HG03175 (cell line): ENCODE measurements around the gene NNAT.
A peak's percentile ranks its signal among the peaks of the same experiment; 100 is the strongest.

ENCODE experiments used
- ATAC-seq: cut with Tn5 transposase; IDR thresholded peaks from one replicate; pipeline ENCODE4 v1.9.1; 2021; ENCODE audit warnings: mild to moderate bottlenecking, moderate library complexity; ENCODE audit not compliant: unreplicated experiment

The NNAT gene

DNA sequence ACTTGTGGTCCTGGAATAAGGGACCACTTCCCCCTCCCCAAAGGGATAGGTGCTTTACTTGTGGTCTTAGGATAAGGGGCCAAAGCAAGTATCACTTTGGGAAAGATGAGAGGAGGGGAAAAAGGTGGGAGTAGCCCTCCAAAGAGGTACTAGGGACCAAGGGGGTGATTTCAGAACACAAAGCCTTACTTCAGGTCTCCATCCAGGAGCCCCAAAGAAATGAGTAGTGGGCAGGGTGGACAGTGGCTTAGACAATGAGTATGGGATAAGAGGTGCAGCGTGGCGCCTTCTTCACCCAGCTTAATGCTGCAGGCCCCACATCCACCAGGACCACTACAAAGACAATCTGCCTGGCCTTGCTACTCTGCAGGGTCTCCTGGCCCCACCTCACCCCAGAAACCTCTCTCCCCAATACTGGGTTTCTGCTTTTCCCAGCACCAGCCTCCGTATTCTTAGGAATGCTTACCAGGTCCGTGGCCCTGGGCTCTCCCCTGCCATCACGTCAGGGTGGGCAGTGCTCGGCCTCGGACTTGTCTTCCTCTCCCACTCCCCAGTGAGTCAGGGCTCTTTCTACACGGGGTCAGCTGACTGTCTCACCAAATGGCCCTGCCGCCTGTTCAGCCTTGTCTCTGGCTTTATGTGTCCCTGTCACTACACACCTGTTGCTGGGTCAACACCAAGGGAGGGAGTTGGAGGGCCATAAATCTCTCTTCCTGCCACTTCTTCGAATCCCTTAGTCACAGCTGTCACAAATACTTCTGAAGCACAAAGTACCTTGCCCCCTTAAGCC lies 3.1 kb downstream of the NNAT start:
- no peak for ATAC-seq

DNA sequence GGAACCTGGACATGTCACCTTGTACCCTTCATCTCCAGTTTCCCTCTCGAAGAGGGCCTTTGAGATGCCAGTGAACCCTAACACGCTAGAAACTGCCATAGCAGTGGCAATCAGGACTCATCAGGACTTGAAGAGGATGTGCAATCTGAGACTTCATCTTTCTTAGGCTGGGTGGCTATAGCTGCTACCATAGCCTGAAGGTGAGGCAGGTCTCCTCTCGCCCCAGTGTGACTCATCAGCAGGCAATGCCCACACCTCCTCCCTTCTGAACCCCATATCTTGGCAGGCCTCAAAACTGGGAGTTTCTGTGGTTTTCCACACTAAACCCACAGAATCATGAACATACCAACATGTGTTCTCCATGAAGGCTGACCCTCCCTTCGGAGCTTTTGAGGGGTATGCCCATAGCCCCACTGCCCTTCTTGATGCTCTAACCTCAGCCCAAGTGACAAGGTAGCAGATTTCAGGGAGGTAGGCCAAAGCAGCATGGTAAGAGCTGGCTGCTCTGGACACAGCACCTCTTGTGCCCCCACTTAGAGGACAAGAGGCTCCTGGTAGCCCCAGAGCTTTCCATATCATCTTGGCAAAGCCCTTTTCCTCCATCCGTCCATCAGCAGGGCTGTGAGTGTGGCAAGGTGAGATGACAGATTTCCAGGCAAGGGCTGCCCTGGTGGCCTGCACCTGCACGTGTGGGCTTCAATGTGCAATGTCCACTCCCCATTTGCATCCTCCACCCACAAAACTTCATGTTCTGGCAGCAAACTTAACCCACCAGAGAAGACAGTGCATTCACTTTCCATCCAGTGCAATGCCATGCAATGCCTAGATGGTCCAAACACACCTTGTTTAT lies 4.0 kb downstream of the NNAT start:
- ATAC-seq: no peak

DNA sequence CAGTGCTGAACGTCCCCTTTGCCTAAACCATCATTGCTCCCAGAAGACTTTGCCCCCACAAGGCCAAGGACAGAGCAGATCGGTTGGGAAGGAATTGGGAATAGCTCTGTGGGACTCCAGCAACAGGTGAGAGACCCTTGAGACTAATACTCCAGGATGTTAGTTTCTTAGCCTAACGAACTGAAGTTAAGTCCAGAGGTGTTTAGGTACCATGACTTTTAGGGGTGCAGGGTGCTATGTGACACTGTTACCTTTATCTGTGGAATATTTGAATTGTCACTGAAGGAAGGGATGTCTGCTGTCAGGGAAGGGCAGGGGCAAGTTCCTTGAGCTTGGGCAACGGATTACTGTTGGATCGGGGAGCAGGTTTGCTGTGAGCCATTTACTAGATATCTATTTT lies 4.8 kb downstream of the NNAT start:
- ATAC-seq: no peak

- no peak for ATAC-seq
Observed at GRCh38 chr20:37526238-37526838, 5.3 kb downstream of the NNAT start.

GRCh38 chr20:37526839-37527637 lies 6.0 kb downstream of the NNAT start:
- peak; percentile 3 for ATAC-seq

- peak; percentile 74 for ATAC-seq
Observed at GRCh38 chr20:37527638-37528445, 6.8 kb downstream of the NNAT start, which contains the start of gene BLCAP. Gene BLCAP (minus strand): TSS chr20:37527876. CDS start chr20:37519174, 8,702 bp downstream.

DNA sequence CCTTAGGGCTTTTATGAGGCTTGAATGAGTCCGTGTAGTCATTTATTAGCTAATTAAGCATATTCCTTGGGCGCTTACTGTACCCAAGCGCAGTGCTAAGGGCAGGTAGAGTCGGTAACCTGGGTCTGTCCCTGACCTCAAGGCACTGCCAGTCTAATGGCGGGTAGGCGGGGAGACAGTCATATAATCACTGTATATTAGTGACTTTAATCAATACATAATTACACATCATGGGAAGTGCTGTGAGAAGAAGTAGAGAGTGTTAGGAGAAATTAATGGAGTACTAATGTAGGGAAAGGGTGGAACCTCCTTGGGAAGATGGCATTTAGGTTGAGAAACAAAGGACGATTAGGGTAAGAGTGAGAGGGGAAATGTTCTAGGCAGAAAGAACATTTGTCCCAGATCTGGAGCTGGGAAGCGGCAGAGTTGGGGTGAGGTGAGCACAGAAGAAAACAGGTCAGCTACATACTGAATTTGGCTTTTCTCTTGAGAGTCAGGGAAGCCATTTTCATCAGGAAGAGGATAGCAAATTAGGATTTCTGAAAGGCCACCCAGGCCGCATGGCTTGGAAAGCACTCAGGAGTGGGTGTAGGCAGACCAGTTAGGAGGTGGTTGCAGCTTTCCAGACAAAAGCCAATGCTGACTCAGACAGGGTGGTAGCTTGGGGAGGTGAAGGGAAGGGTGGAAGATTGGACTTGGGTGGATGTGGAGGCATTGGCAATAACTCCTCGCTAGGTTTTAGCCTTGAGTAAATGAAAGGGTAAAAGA lies 7.6 kb downstream of the NNAT start:
- no peak for ATAC-seq

- no peak for ATAC-seq
Observed at GRCh38 chr20:37529214-37529967, 8.3 kb downstream of the NNAT start.

- no peak for ATAC-seq
Observed at GRCh38 chr20:37529968-37530600, 9.0 kb downstream of the NNAT start.

GRCh38 chr20:37530696-37531095 lies 9.6 kb downstream of the NNAT start:
- ATAC-seq: no peak

DNA sequence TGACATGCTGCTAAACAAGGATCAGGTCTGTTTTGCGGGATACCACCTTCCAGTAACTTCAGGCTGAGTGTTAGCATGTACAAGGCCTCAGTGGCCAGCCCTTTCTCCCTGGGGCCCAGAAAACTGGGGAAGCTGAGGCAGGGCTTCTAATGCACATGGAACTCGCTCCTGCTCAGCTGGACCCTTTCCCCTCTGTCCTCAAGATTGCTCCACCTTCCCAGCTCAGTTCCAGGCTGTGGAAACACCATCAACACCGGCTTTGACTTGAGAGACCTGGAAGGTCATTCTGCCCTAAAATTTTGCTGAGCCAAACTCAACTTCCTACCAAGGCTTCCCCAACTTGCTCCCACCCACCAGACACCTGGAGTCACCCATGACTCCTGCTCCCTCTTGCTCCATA lies 10.8 kb downstream of the NNAT start:
- ATAC-seq: no peak

DNA sequence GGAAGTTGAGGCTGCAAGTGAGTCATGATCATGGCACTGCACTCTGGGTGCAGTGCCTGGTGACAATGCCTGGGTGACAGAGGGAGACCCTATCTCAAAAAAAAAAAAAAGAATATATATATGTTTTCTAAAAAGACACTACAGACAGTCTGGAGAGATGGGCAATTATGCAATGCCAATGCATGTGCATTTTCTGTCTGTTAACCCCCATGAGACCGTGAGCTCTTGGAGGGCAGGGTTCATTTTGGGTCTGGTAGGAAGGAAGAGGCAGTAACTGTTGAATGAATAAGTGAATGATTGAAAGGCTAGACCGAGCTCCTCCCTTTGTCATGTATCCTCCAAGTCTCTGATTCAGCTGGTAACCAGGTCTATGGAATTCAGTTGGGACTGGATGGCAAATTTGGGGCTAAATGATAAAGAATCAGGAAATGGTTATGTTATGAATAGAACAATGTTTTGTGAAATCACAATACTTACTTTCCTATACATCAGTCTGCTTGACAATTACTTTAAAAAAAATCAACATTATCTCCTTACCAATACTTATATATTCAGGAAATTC lies 12.2 kb downstream of the NNAT start:
- no peak for ATAC-seq

GRCh38 chr20:37534401-37535157 lies 13.5 kb downstream of the NNAT start:
- ATAC-seq: peak; percentile 91

DNA sequence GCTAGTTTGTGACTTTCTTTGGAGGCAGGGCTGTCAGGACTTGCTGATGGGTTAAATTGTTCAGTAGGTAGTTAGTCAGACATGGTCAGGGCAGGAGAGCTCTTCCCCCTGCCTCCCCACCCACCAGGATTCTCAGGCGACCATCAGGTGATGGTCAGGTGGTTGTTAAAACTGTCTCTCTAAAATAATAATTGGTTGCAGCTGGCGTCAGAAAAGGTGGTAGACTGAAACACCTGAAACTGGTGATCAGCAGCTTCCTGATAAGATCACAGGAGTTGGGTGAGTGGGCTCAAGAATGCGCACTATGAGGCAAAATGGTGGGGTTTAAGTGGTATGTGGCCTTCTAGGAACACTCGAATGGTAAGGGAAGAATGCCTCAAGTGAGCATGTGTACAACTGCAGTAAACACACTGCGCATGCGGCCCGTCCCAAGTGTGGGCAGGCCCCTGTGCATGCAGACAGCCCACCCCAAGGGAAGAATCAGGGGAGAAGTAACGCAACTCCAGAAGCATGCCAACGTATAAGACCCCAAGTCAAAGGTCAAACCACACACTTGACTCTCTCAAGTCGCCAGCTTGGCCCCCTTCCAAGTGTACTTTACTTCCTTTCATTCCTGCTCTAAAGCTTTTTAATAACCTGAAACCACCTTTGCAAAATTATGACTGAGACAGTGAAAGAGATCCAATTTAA lies 14.5 kb downstream of the NNAT start:
- no peak for ATAC-seq

- ATAC-seq: no peak
Observed at GRCh38 chr20:37537505-37537904, 16.5 kb downstream of the NNAT start.

DNA sequence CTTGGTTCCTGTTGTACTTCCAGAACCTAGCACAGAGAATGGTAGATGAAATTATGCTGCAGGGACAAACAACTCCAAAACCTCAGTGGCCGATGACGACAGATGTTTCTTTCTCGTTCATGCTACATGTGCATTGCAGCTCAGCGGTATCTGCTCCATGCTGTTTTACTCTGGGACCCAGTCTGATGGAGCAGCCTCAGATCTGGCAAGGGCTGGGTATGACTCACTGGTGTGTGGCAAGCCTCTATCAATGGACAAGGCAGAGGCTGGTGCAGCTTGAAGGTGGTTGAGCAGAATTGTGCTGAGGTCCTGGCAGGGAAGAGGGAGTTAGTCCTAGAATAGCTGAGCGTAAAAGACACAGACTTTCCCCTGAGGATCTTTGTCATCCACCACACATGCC lies 17.0 kb downstream of the NNAT start:
- no peak for ATAC-seq
